Mucosa of gallbladder (tissue), 1 donor: ENCODE data around the gene HLA-G. TPM values are rescaled to one million over a fixed set of nuclear protein-coding genes. Genes with fewer than 3 reads are reported as not detected.
"Not testable (repeated sequence)": the region's sequence is repeated elsewhere in the genome, so short reads cannot be mapped to it uniquely, and the experiment has no call there.

Experiments used
- DNase-seq: peaks from one replicate; pipeline ENCODE4 v3.0.0-alpha.2; 2020; ENCODE audit warnings: low spot score
- total RNA-seq: library from RNA; stranded (reverse); gene quantifications from one replicate; pipeline ENCODE4 v1.2.1, GENCODE V29; 2021
- donor health status: DM: no; HTN: no; CAD: no.

HLA-G gene
- 0.52 TPM for total RNA-seq

GRCh38 chr6:29827579-29828470 is at the start of gene HLA-G:
Gene HLA-G (plus strand): TSS chr6:29827825. CDS start chr6:29827845, 20 bp downstream.
- DNase-seq = no peak

- DNase-seq = not testable (repeated sequence)
Measured at GRCh38 chr6:29780019-29780698, 47.5 kb upstream of the HLA-G start.

GRCh38 chr6:29789176-29789575 is 38.4 kb upstream of the HLA-G start:
- DNase-seq = no peak

GRCh38 chr6:29790626-29791025 is 37.0 kb upstream of the HLA-G start:
- DNase-seq = peak; percentile 40

- no peak for DNase-seq
Measured at GRCh38 chr6:29791162-29791561, 36.5 kb upstream of the HLA-G start.

GRCh38 chr6:29791786-29792122 is 35.9 kb upstream of the HLA-G start:
- DNase-seq = peak; percentile 33

GRCh38 chr6:29792123-29793035 is 35.2 kb upstream of the HLA-G start:
- DNase-seq = peak; percentile 65

- no peak for DNase-seq
Measured at GRCh38 chr6:29793036-29793356, 34.6 kb upstream of the HLA-G start.

- no peak for DNase-seq
Measured at GRCh38 chr6:29793796-29794195, 33.8 kb upstream of the HLA-G start.

GRCh38 chr6:29796026-29796425 is 31.6 kb upstream of the HLA-G start:
- no peak for DNase-seq

GRCh38 chr6:29797135-29797534 is 30.5 kb upstream of the HLA-G start:
- no peak for DNase-seq

GRCh38 chr6:29797966-29798365 is 29.7 kb upstream of the HLA-G start:
- no peak for DNase-seq

- no peak for DNase-seq
Measured at GRCh38 chr6:29800254-29800653, 27.4 kb upstream of the HLA-G start.

GRCh38 chr6:29806387-29806786 is 21.2 kb upstream of the HLA-G start:
- DNase-seq = no peak

GRCh38 chr6:29809249-29809648 is 18.4 kb upstream of the HLA-G start:
- DNase-seq = no peak

- no peak for DNase-seq
Measured at GRCh38 chr6:29810371-29810770, 17.3 kb upstream of the HLA-G start.

GRCh38 chr6:29811377-29811776 is 16.2 kb upstream of the HLA-G start:
- no peak for DNase-seq

GRCh38 chr6:29813066-29813465 is 14.6 kb upstream of the HLA-G start:
- no peak for DNase-seq

- DNase-seq = no peak
Measured at GRCh38 chr6:29813809-29814208, 13.8 kb upstream of the HLA-G start.

- no peak for DNase-seq
Measured at GRCh38 chr6:29814379-29815117, 13.1 kb upstream of the HLA-G start.

- no peak for DNase-seq
Measured at GRCh38 chr6:29815118-29815750, 12.4 kb upstream of the HLA-G start.
